HG02884 (cell line): ENCODE measurements around the gene CRIP3.

Experiments used
- ATAC-seq: cut with Tn5 transposase; IDR thresholded peaks from one replicate; pipeline ENCODE4 v1.9.1; 2021; ENCODE audit warnings: mild to moderate bottlenecking, moderate library complexity; ENCODE audit not compliant: unreplicated experiment

CRIP3 gene

DNA sequence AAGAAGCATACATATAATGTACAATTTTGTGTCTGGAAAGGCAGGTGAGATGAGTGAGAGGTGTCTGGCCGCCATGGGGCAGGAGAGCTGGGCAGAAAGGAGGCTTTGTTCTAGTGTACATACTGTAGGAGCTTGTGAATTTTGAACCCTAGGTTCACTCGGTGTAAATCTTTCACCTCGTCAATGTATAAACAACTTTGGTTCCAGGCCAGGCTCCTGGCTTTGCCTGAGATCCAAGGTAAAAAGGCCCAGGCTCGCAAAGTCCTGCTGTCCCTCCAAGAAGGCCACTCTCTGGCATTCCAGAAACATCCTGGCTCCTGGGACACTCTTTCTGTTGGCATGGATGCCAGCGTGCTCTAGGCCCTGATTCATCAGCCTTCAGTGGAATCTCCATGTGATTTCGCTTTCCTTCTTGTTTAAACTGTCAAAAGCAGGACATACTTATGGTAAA, 17.7 kb downstream of the CRIP3 start:
- no peak for ATAC-seq

DNA sequence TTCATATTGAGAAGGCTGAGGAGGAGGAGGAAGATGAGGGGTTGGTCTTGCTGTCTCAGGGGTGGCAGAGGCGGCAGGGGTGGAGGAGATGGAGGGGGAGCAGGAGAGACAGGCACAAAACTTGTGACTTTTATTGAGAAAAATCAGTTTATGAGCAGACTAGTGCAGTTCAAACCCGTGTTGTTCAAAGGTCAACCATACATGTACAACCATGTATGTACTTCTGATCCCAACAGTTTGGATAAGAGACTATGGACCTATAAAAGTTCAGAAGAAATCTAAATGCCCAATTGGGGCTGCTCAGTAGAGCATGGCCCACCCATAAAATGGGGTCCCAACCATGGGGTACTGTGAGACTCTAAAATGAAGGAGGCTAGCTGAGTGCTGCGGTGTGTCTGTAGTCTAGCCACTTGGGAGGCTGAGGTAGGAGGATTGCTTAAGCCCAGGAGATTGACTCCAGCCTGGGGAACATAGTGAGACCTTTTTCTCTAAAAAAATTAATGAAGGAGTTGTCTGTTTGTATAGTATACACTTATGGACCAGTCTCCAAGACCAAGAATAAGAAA, 18.2 kb downstream of the CRIP3 start:
- ATAC-seq: no peak

DNA sequence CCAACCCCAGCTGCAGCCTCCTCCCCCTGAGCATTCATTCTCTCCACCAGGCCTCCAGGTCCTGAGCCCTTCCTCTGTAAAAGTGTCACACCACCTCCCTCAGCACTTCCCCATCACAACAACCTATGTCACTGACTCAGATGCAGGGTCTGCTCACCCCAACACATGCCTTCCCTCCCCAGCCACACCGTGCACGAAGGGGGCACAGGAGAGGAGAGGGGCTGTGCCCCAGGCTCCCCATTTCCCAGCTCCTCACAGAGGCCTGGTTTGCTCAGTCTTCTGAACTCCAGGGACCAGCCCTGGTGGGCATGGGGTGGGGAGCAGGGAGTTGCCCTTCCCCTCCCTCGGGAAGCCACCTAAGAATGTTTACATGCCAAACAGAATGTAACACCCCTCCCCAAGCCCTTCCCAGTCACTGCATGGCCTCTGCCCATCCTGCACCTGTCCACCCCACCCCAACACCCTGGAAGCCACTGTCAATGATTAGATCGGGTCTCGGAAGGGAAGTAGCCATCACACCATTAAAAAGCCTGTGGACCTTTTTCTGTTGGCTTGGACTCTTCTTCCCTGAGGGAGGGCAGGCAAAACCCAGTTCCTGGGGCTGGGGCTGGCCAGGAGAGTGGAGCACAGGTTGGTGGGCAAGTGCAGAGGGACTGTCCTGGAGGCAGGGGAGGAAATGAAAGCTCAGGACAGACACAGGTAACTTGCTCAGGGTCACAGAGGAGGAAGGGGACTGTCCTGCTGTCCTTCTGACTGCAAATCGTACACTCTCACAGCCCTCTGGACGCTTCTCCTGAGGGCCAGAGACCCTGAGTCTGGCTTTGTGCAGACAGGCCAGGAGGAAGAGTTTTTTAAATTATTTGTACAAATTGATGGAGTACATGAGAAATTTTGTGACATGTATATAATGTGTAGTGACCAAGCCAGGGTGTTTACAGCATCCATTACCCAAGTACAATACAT, 20.6 kb downstream of the CRIP3 start:
- ATAC-seq: no peak

DNA sequence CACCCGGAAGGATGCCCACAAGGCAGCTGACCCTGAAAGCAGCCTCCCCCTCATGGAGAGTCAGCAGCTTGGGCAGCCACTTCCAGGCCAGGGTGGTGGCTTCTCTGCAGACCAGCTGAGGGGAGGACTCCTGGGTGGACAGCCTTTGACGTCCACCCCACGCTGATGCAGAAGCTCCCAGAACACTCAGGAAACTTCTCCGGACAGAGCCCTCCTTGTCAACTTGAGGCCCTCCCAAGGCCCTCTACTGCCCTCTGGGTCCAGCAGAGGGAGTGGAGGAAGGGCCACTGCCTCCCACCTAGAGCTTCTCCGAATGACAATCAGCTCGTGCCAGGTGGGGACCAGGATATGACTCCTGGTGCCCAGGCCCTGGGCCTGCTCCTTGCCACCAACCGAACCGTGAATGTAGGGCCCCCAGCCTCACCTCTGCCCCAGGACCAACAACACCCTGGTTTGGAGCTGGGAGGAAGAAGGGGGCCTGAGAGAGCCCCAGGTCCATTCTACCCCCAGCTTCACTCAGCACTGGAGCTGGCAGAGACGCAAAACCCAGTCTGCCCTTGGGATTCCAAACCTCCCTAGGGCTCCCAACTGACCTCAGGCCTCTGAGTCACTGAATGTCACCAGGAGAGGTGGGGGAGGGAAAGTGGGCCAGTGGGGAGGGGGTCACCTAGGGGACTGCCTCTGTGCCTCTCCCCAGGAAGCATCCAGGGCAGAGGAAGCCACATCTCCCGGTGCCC, 21.5 kb downstream of the CRIP3 start:
- no peak for ATAC-seq

DNA sequence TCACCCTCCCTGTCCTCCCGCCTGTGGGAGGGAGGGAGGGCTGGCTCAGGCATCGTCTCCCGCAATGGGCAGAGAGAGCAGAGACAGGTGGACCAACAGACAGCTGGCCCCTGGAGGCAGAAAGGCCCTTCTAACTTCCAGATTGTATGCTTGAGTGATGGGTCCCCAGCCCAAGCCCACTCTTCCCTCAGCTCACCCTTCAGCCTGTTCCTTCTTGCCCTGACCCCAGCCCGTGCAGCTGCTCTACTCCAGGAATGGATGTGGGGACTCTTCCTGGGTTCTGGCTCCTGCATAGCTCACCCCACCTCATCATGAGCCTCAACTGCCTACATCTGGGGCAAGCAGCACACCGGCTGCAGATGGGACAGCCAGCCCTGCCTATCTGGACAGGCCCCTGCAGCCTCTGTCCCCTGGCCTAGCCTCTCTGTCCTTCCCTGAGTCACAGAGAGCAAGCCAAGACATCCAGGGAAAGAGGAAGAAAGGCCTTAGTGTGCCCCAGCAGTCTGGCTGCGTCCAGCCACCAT, 22.1 kb downstream of the CRIP3 start:
- no peak for ATAC-seq

DNA sequence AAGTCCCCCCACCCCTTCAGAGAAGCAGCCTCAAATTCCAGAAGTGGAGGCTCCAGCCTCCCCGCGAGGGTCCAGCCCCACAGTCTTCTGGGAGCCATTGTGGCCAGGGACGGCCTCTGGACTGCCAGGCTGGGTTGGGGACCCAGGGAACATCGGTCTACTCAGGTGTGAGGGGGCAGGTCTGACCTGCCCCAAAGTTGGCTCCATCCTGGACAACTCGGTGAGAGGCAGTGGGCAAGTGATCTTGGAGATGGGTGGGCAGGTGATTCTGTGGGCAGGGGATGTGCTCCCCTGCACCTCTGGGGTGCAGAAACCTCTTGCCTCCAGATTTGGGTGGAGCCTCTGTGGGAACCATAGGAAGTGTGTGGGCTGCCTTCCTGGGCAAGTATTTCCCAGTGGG, 22.8 kb downstream of the CRIP3 start:
- no peak for ATAC-seq

DNA sequence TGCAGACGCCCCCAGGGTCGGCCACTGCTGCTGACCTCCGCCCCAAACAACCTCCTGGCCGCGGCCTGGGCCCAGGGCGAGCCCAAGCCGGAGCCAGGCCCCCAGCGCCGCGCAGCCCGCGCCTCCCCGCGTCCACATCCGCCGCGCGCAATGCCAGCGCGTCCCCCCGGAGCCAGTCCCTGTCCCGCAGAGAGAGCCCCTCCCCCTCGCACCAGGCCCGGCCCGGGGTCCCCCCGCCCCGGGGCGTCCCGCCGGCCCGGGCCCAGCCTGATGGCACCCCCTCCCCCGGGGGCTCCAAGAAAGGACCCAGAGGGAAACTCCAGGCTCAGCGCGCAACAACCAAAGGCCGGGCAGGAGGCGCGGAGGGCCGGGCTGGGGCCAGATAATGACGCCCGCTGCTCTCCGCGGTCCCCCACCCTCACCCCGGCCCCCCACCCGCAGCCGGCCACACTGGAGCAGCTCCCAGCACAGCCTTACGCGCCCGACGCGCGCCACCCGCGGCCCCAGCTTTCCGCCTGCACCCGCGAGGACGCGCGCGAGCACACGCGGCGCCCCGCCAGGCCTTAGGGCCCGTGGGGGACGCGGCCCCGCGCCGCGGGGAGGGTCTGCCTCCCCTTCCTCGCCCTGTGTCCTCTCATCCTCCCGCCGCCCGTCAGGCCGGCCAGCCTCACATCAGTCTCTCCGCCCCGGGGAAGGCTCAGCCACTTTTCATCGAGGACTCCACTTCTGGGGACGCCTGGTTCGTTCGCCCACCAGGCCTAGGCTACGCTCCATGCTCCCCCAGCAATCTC, 23.4 kb downstream of the CRIP3 start:
- no peak for ATAC-seq

DNA sequence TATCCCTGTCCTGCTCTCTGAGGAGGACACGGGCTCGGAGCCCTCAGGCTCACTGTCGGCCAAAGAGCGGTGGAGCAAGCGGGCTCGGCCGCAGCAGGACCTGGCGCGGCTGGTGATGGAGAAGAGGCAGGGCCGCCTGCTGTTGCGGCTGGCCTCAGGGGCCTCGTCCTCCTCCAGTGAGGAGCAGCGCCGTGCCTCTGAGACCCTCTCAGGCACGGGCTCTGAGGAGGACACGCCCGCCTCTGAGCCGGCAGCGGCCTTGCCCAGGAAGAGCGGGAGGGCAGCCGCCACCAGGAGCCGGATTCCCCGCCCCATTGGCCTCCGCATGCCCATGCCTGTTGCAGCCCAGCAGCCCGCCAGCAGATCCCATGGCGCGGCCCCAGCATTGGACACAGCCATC, 24.7 kb downstream of the CRIP3 start:
- no peak for ATAC-seq

DNA sequence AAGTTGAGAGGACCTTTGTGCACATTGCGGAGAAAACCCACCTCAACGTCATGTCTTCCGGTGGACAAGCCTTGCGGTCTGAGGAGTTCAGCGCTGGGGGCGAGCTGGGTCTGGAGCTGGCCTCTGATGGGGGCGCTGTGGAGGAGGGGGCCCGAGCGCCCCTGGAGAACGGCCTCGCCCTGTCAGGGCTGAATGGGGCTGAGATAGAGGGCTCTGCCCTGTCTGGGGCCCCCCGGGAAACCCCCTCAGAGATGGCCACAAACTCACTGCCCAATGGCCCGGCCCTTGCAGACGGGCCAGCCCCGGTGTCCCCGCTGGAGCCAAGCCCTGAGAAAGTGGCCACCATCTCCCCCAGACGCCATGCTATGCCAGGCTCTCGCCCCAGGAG, 25.1 kb downstream of the CRIP3 start:
- ATAC-seq: no peak

DNA sequence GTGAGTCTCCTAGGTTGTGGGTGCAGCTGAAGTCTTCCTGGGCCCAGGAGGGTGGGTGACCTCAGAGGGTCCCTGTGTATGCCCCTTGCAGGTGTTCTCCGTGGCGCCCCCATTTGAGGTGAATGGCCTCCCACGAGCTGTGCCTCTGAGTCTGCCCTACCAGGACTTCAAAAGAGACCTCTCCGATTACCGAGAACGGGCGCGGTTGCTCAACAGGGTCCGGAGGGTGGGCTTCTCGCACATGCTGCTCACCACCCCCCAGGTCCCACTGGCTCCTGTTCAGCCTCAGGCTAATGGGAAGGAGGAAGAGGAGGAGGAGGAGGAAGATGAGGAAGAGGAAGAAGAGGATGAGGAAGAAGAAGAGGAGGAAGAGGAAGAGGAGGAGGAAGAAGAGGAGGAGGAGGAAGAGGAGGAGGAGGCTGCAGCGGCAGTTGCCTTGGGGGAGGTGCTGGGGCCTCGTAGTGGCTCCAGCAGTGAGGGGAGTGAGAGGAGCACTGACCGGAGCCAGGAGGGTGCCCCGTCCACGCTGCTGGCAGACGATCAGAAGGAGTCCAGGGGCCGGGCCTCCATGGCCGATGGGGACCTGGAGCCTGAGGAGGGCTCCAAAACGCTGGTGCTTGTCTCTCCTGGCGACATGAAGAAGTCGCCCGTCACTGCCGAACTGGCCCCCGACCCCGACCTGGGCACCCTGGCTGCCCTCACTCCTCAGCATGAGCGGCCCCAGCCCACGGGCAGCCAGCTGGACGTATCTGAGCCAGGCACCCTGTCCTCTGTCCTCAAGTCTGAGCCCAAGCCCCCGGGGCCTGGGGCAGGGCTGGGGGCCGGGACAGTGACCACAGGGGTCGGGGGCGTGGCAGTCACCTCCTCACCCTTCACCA, 25.8 kb downstream of the CRIP3 start:
- no peak for ATAC-seq

DNA sequence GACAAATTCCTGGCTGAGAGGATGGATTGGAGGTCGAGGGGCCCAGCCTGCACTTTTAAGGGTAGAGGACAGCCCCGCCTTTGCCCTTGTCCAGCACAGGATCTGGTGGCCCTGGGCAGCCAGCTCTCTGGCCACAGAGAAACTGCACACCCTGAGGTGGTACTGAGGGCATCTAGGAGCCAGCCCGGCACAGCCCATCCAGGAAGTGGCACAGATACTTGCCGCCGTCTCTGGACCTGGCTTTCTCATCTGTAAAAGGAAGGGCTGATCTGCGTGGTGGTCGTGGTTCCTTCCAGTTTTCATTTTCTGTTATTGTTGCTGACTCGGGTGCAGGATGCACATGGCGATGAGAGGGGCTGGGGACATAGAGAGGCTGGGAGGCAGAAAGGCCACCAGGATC, 26.6 kb downstream of the CRIP3 start:
- no peak for ATAC-seq

DNA sequence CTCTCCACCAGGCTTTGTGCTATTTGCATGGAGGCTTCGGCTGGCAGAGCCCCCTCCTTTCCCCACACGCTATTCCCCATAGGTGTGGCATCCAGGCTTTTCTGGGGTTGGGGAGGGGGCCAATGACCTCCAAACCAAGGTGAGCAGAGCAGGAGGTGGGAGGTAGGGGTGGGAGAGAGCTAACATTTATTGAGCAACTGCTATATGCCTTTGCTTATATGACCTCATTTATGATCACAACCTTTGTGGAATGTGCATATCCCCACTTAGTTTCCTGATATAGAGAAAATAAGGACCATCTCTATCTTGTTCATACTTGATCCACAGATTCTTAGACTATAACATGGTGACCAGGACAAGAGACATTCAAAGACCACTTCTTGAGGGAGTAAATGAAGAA, 28.4 kb downstream of the CRIP3 start:
- no peak for ATAC-seq

DNA sequence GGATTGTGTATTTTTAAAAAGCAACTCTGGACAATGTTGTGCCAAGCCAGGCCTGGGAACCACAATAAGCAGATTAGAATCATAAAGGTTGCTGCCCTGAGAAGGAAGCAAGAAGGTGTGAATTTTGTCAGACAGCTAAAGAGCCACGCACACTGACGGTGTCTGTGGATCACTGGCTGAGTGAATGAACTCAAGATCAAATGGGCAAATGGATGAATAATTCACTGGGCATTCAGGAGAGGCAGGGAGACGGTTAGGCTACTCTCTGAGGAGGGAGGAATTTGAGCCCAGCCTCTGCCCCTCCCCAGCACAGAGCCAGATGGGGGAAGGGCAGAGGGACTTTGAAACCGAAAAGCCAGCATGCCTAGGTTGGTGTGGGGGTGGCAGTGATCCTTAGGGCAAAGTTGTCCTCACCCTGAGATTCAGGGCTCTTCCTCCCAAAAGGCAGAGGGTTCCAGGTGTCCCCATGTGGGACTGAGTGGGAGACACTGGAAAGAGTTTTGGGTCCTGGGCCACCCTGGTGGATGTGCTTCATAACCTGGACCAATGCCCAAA, 30.0 kb downstream of the CRIP3 start:
- no peak for ATAC-seq

DNA sequence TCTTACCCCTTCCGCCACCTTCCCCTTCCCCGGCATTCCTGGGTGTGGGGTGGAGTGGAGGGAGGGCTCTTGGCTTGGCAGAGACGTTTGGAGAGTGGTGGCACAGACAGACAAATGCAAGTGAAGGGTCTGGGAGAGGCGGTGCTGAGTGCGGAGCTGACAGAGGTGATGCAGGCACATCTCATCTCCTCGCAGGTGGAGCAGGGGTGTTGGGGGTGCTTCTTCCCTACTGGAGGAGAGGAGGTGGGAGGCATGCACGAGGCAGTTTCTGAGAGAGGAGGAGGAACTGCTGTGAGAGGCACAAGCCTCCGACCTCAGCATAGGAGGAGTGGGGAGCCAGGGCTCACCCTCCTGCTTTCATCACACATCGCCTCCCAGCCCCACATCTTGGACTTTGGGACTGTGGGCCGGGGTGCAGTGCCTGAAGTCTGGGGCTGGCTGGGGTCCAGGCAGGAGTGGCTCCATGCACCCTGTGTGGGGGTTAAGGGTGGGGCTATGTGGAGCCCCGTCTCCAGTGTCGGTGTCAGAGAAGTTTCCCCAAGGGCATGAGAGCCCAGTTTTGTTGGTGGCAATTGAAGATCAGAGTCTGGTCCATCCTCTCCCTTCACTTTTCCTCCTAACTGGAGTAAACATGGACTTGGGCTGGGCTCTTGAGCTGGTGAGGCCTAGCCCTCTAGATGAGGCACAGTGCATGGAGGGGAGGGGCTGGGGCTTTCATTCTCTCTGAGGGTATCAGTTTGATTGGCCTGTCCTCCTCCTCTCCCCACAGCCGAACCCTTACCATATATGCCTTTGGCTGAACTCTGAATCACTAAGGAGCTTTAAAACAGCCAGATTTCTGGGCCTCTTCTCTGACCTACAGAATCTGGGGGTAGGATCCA, 30.7 kb downstream of the CRIP3 start:
- ATAC-seq: no peak

DNA sequence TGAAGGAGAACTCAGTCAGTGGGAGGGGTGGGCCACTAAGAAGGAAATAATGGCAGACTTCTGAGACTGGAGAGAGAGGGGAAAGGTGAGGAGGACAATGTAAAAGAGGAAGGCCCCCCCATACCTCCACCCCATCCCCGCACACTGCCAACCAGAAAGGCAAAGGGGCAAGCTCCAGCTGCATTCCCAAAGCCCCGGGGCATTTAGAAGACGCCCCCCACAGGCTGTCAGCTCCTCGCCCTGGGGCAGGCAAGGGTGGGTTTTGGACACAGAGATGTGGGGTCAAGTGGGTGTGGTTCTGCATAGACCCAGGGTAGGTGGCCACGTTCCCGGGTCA, 31.4 kb downstream of the CRIP3 start:
- ATAC-seq: no peak

DNA sequence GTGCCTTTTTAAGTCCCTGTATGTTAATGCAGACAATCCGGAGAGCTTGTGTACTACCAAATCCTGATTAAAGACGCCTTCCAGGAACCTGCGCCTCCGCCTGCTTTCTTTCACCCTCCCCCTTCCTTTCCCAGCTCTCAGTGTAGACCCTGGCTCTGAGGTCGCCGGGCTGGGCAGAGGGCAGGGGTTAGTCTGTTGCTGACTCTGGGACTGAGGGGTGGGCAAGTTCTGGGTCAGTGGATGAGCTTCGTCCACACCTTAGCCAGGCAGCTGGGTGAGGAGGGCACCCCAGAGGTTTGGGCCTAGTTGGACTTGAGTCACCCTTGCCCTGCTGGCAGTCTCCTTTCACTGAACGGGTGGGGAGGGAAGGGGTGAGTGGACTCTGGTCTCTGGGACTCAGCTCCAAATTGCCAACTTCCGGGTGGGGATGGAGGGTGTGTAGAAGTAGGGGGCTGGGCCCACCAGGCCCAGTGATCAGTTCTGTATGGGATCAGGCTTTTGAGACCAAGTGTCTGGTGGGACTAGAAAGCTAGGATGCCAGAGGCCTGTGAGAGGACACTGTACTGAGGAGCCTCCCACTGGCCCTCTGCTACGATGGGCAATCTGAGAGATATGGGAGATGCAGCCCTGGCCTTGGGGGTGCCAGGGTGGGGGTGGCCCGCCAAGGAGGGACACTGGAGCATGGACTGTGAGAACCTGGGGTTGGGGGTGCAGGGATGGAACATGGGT, 31.9 kb downstream of the CRIP3 start:
- no peak for ATAC-seq

DNA sequence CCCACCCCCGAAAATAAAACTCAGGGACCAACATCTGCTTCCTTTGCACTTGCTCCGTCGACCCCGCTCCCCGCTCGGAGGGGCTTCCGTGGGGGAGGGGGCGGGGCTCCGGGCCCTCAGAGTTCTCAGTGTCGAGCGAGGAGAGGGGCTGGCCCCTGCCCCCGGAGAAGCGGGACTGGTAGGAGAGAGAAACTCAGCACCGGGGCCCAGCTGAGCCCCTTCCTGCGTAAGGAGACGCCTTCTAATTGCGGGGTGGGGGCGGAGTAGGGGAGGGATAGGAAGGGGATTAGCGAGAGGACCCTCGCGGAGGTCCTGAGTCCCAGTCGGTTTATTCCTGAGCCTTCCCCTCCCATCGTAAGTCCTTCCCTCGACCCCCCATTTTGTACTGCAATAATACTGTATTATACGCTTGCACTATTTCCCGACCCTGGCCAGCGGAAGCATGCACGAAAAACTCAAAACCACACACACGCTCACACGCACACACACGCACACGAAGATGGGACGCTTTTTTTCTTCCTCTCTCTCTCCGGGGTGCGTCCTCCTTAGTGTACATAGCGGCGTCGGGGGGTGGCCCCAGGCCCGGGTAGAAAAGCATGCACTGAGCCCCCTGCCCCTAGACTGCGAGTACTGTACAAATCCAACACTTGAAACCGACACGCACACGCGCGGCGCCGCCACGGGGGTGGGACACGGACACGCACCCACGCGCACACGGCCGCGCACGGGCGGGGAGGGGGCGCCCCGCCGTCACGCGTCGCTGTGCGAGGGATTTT, 32.6 kb downstream of the CRIP3 start:
- ATAC-seq: no peak
